ENCODE measurements around the gene CLDN14. TPM values are rescaled to one million over a fixed set of nuclear protein-coding genes. Genes with fewer than 3 reads are reported as not detected.

CLDN14 gene
- total RNA-seq, 1 donor from 2014 or later = not detected

DNA sequence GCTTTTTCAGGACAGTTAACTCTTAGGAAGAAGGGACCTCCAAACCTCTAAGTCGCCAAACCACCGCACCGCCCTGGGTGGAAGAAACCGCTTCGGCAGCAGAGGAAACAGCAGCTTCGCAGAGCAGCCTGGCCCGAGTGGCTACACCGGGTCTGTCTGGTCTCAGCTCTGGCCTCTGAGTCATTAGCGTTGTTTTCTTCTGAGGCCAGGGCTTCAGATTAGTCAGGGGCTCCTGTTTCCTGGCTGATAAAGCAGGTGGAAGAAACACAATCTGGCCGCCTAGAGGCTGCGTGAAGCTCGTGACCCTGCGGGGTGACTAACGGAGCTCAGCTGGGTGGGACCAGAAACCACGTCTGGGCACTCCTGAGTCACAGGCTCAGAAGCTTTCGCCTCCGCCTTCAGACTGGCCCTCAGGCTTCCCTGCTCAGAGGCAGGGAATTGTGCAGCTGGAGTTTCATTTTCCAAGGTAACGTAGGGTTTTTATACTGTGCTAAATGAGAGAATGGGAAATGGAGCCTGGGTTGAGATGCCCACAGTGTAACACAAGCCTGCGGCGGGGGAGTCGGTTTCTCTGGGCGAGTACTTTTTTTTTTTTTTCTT lies 49.9 kb downstream of the CLDN14 start:
- intact Hi-C loops (cut with micrococcal nuclease) = no loop called here
- H3K36me3 ChIP-seq = no peaks in the 10 kb centered on the region
- no peak for TF ChIP-seq CTCF (IDR thresholded peaks at IDR 0.05; ENCODE audit: borderline replicate concordance)

DNA sequence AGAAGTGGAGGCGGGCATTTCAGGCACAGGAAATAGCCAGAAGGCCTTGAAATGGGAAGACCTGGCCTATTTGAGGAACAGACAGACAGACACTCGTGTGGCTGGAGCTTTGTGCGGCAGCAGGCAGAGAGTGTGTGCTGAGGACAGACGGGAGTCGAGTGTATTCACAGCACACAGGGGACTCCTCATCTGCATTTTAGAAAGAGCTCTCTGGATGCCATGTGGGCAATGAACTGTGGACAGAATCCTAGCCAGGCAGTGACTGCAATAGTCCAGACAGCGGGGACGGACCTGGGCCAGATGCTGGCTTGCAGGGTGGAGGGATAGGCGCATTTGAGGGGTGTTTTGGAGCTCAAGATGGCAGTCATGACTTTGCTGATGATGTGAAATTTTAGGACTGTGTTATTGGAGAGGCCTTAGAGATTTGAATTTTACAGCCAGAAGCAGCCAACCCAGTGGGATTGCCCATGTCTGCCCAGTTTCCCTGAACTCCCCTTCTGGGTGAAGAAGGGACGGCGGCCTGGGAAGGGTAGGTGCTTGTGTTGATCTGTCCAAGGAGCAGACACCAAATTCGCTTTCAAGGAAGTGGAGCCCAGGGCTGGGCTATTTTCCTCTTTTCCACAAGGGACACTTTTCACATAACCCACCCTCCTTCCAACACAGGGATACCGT lies 51.0 kb downstream of the CLDN14 start:
- peaks cover 17% of the 10 kb centered on the region for H3K4me1 ChIP-seq
- TF ChIP-seq CTCF (IDR thresholded peaks at IDR 0.05; ENCODE audit: borderline replicate concordance) = no peak
- H3K27me3 ChIP-seq (ENCODE audit: low read depth) = no peaks in the 10 kb centered on the region
- H3K27ac ChIP-seq (replicated peaks) = peak overlapping the region; percentile 79
- no peak for DNase-seq
- intact Hi-C loops (cut with micrococcal nuclease) = no loop called here
- no peaks in the 10 kb centered on the region for H3K36me3 ChIP-seq
- H3K4me3 ChIP-seq = no peak overlapping the region
- no peaks in the 10 kb centered on the region for H3K9me3 ChIP-seq (replicated peaks)

More for the DNA sequence above, 49.9 kb downstream of the CLDN14 start:
- H3K4me3 ChIP-seq = peak overlapping the region; percentile 56
- H3K9me3 ChIP-seq (replicated peaks) = no peaks in the 10 kb centered on the region
- no peaks in the 10 kb centered on the region for H3K27me3 ChIP-seq (ENCODE audit: low read depth)
- H3K27ac ChIP-seq (replicated peaks) = peak overlapping the region; percentile 79
- peak; percentile 64 for DNase-seq
- peaks cover 17% of the 10 kb centered on the region for H3K4me1 ChIP-seq

DNA sequence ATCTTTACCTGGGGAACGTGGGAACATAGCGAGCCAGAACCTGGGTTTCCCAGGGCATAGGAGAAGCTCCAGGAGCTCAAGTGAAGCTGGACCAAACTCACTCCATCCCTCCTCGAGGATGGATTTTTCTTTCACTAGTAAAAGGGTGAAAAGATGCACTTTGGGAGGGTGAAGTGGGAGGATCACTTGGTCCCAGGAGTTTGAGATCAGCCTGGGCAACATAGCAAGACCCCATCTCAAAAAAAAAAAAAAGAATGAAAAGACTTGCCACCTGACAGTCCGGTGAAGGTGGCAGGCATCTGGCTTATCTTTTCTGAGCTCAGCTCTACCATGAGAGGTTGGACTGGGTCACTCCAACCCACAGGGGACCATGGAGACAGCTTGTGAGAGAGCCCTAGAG lies 52.4 kb downstream of the CLDN14 start:
- peaks cover 19% of the 10 kb centered on the region for H3K4me1 ChIP-seq
- intact Hi-C loops (cut with micrococcal nuclease) = no loop called here
- H3K27me3 ChIP-seq (ENCODE audit: low read depth) = no peaks in the 10 kb centered on the region
- no peak for DNase-seq
- no peak for TF ChIP-seq CTCF (IDR thresholded peaks at IDR 0.05; ENCODE audit: borderline replicate concordance)
- H3K27ac ChIP-seq (replicated peaks) = no peak overlapping the region
- H3K9me3 ChIP-seq (replicated peaks) = no peaks in the 10 kb centered on the region
- no peak overlapping the region for H3K4me3 ChIP-seq
- no peaks in the 10 kb centered on the region for H3K36me3 ChIP-seq

DNA sequence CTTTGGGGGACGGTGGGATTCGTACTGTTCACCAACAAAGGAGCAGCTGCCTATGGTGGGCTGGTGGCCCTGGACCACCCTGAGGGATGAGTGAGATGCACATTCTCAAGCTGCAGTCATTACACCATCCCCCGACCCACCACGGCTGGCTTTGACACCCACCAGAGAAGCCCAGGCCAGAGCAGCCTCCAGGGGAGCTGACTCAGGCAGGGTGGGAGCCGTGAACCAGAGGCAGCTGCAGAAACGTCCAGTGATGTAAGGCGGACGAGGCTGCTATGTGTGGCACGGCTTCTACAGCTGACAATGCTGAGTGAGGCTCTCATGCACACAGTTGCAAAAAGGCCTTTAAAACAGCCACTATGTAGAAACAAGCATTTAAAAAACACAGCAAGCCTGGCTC lies 54.6 kb downstream of the CLDN14 start:
- Histone ChIP-seq H3K27ac (replicated peaks) (no peak overlapping the region), H3K4me3 (no peak overlapping the region)

GRCh38 chr21:36424592-36424991 lies 55.3 kb downstream of the CLDN14 start:
- TF ChIP-seq CTCF (IDR thresholded peaks at IDR 0.05; ENCODE audit: borderline replicate concordance) = no peak
- intact Hi-C loops (cut with micrococcal nuclease) = no loop called here
- Histone ChIP-seq H3K27me3 (ENCODE audit: low read depth) (no peaks in the 10 kb centered on the region), H3K27ac (replicated peaks) (no peak overlapping the region), H3K9me3 (replicated peaks) (no peaks in the 10 kb centered on the region), H3K4me3 (no peak overlapping the region), H3K36me3 (no peaks in the 10 kb centered on the region), H3K4me1 (peaks cover 21% of the 10 kb centered on the region)
- no peak for DNase-seq

More for the DNA sequence above, 54.6 kb downstream of the CLDN14 start:
- Histone ChIP-seq H3K4me1 (peaks cover 20% of the 10 kb centered on the region), H3K36me3 (no peaks in the 10 kb centered on the region), H3K9me3 (replicated peaks) (no peaks in the 10 kb centered on the region), H3K27me3 (ENCODE audit: low read depth) (no peaks in the 10 kb centered on the region)
- DNase-seq = no peak
- intact Hi-C loops (cut with micrococcal nuclease) = no loop called here
- no peak for TF ChIP-seq CTCF (IDR thresholded peaks at IDR 0.05; ENCODE audit: borderline replicate concordance)
